Adrenal gland (tissue), 12 donors: Measurements from ENCODE around the gene PWWP2B. TPM values are rescaled to one million over a fixed set of nuclear protein-coding genes. Genes with fewer than 3 reads are reported as not detected.

Experiments used
- DNase-seq, 7 donors: peaks; one replicate each; pipeline ENCODE4 v3.0.0-alpha.2; 2019 to 2020
- H3K27ac ChIP-seq, 5 donors: fragments of 200-600 bp; sonication (generic) in 4 of 5; 1 replicate in 3 of 5; 2 replicates in 2 of 5; pipeline versions ENCODE4 v1.5.1 to v1.8.0; 2016 to 2020; ENCODE audit warnings: mild to moderate bottlenecking in 1 of 5
- H3K27me3 ChIP-seq: fragments of 200-600 bp; 2 replicates; pipeline ENCODE4 v1.8.0; 2021
- H3K36me3 ChIP-seq, 2 donors: fragments of 200-600 bp; replicated peaks in 1 of 2; 1 replicate in 1 of 2; 2 replicates in 1 of 2; pipeline versions ENCODE4 v1.5.1 to v1.8.0; 2018 to 2022
- H3K4me1 ChIP-seq, 2 donors: fragments of 200-600 bp; replicated peaks in 1 of 2; 1 replicate in 1 of 2; 2 replicates in 1 of 2; pipeline versions ENCODE4 v1.5.1 to v1.8.0; 2018 to 2021
- H3K4me3 ChIP-seq, 4 donors: fragments of 200-600 bp; sonication (generic) in 3 of 4; one replicate each; pipeline ENCODE4 v1.5.1; 2016 to 2018
- H3K9me3 ChIP-seq, 3 donors: fragments of 200-600 bp; sonication (generic) in 1 of 3; replicated peaks in 1 of 3; 1 replicate in 2 of 3; 2 replicates in 1 of 3; pipeline versions ENCODE4 v1.5.1 to v1.8.0; 2016 to 2021
- CTCF ChIP-seq, 6 experiments: fragments of 450-650 bp in 4 of 6; fragments of 200-600 bp in 2 of 6; sonication (generic) in 1 of 6; IDR thresholded peaks; 1 replicate in 5 of 6; 2 replicates in 1 of 6; pipeline versions ENCODE4 v1.5.1 to v1.8.0; 2016 to 2021; ENCODE audit warnings: antibody characterized with exemption in 6 of 6, mild to moderate bottlenecking in 2 of 6, moderate library complexity in 1 of 6
- POLR2A ChIP-seq, 2 donors: fragments of 450-650 bp; IDR thresholded peaks; one replicate each; pipeline ENCODE4 v1.6.1; 2017; ENCODE audit warnings: antibody characterized with exemption in 2 of 2, mild to moderate bottlenecking in 2 of 2, moderate library complexity in 1 of 2
- WGBS, 4 donors: extraction: QIAGEN DNeasy Blood & Tissue Kit in 2 of 4; methylation state at CpG; one replicate each; pipeline versions ENCODE4 v1.1.5 to v1.1.7; 2013 to 2017; 5-methylcytosine and 5-hydroxymethylcytosine counted together
- intact Hi-C, 2 donors: fragments of 100-400 bp; cut with DNase I; formaldehyde crosslinking; loops; one replicate each; pipeline versions ENCODE4 v1.14.1 to v1.15.0; 2022 to 2023
- polyA plus RNA-seq, 3 donors: library from polyadenylated mRNA; stranded (reverse); fragments of 200-250 nt in 2 of 3; fragments of 350-450 nt in 1 of 3; fragmentation: Illumina TruSeq in 1 of 3; extraction: RNeasy Lipid Tissue Mini Kit (QIAGEN cat#74804) in 1 of 3; gene quantifications; one replicate each; pipeline ENCODE4 v1.2.3, GENCODE V29; 2013 to 2014
- total RNA-seq, 9 donors: library from RNA; depleted of rRNA in 4 of 9; stranded (reverse); fragments of >200 nt in 4 of 9; fragments of 120-200 nt in 1 of 9; fragmentation: NEBNext Ultra II Directional in 1 of 9; extraction: Animal tissue kit (Norgen Biotek cat#: 25700) in 1 of 9; gene quantifications; one replicate each; pipeline versions ENCODE4 v1.1.0 to v1.2.4, GENCODE V29; 2013 to 2023
- donor health status: healthy with polysubstance abuse.
- donor health status: Bipolar disorder and iron deficiency.
- donor health status: DM: yes; HTN: yes; CAD: no.
- donor health status: DM: no; HTN: no; CAD: no.
- donor health status: DM: no; HTN: no; CAD: no.
- donor health status: DM: yes; HTN: yes; CAD: no.

The PWWP2B gene
- total and polyA plus RNA-seq, 12 donors: 3.4 to 75.3 (median 40.7) TPM

GRCh38 chr10:132449051-132449810, 52.2 kb downstream of the PWWP2B start:
- no peak overlapping the region for H3K4me3 ChIP-seq
- DNase-seq: peak; percentile 85 to 94 (median 91)
- intact Hi-C loops: no loop called here
- TF ChIP-seq POLR2A (IDR thresholded peaks at IDR 0.05): no peak
- TF ChIP-seq CTCF (IDR thresholded peaks at IDR 0.05): no peak
- WGBS, 4 donors: 37 to 59% (median 45%) methylated on average over 14 to 22 of the region's 22 CpGs
- H3K27ac ChIP-seq: peak overlapping the region in 4 of 5 donors; percentile 34 to 73 (median 62)
- H3K27me3 ChIP-seq: no peaks in the 10 kb centered on the region
- H3K36me3 ChIP-seq: no peaks in the 10 kb centered on the region
- no peaks in the 10 kb centered on the region for H3K9me3 ChIP-seq
- peaks cover 32 to 38% of the 10 kb centered on the region in 2 donors for H3K4me1 ChIP-seq

GRCh38 chr10:132449811-132450181, 52.8 kb downstream of the PWWP2B start:
- H3K4me1 ChIP-seq: peaks cover 32 to 38% of the 10 kb centered on the region in 2 donors
- peak in 3 of 7 donors; percentile 50 to 58 (median 57) for DNase-seq
- 41 to 76% (median 64%) methylated on average over 7 to 11 of the region's 11 CpGs for WGBS, 4 donors
- no peak overlapping the region for H3K4me3 ChIP-seq
- intact Hi-C loops: loop anchor here (5.0 kb wide), 3 partner anchors 62 to 227 kb away; no protein-coding TSS in a partner anchor
- H3K9me3 ChIP-seq: no peaks in the 10 kb centered on the region
- no peaks in the 10 kb centered on the region for H3K36me3 ChIP-seq
- H3K27ac ChIP-seq: peak overlapping the region in 3 of 5 donors; percentile 55 to 73 (median 68)
- TF ChIP-seq CTCF (IDR thresholded peaks at IDR 0.05): no peak
- TF ChIP-seq POLR2A (IDR thresholded peaks at IDR 0.05): no peak
- no peaks in the 10 kb centered on the region for H3K27me3 ChIP-seq

- Histone ChIP-seq H3K9me3 (no peaks in the 10 kb centered on the region), H3K4me3 (no peak overlapping the region), H3K27ac (no peak overlapping the region), H3K4me1 (peaks cover 32 to 38% of the 10 kb centered on the region in 2 donors), H3K36me3 (no peaks in the 10 kb centered on the region), H3K27me3 (no peaks in the 10 kb centered on the region)
- no peak for TF ChIP-seq CTCF (IDR thresholded peaks at IDR 0.05)
- no peak for TF ChIP-seq POLR2A (IDR thresholded peaks at IDR 0.05)
- intact Hi-C loops: loop anchor here (5.0 kb wide), 3 partner anchors 63 to 228 kb away; no protein-coding TSS in a partner anchor
- 72 to 100% (median 90%) methylated on average over 2 to 9 of the region's 9 CpGs for WGBS, 4 donors
- DNase-seq: no peak
Observed at GRCh38 chr10:132450466-132450824, 53.4 kb downstream of the PWWP2B start.

GRCh38 chr10:132450825-132451505, 54.0 kb downstream of the PWWP2B start:
- TF ChIP-seq CTCF (IDR thresholded peaks at IDR 0.05): no peak
- no peak for TF ChIP-seq POLR2A (IDR thresholded peaks at IDR 0.05)
- peak in 1 of 7 donors; percentile 26 for DNase-seq
- H3K27ac ChIP-seq: no peak overlapping the region
- 80 to 100% (median 84%) methylated on average over 5 to 11 of the region's 11 CpGs for WGBS, 4 donors
- no peak overlapping the region for H3K4me3 ChIP-seq
- H3K9me3 ChIP-seq: no peaks in the 10 kb centered on the region
- no peaks in the 10 kb centered on the region for H3K36me3 ChIP-seq
- intact Hi-C loops: loop anchor here (5.0 kb wide), 3 partner anchors 64 to 229 kb away; no protein-coding TSS in a partner anchor
- H3K27me3 ChIP-seq: no peaks in the 10 kb centered on the region
- peaks cover 32 to 38% of the 10 kb centered on the region in 2 donors for H3K4me1 ChIP-seq
